ENCODE measurements around the gene EXOC3L4. TPM values are rescaled to one million over a fixed set of nuclear protein-coding genes. Genes with fewer than 3 reads are reported as not detected.

EXOC3L4 gene
- polyA plus RNA-seq, 1 donor from 2014 or later: not detected

GRCh38 chr14:103072595-103073366 lies 21.7 kb upstream of the EXOC3L4 start:
- H3K36me3 ChIP-seq (ENCODE audit: insufficient read depth, low read length): no peaks in the 10 kb centered on the region
- no peak overlapping the region for H2AFZ ChIP-seq (ENCODE audit: low read depth, low read length)
- no peak overlapping the region for H3K4me2 ChIP-seq (ENCODE audit: low read length)
- H3K27me3 ChIP-seq (ENCODE audit: insufficient read depth, low read depth, low read length): no peaks in the 10 kb centered on the region
- no peak overlapping the region for H3K27ac ChIP-seq (ENCODE audit: low read length)
- TF ChIP-seq MXI1 (conservative IDR thresholded peaks at IDR 0.05; ENCODE audit: poor library complexity, severe bottlenecking) (no peak), EZH2 (IDR thresholded peaks at IDR 0.05; ENCODE audit: borderline replicate concordance, insufficient read depth, low read length, poor library complexity, severe bottlenecking) (no peak), TAF1 (IDR thresholded peaks at IDR 0.05; ENCODE audit: low read depth) (no peak)
- no peaks in the 10 kb centered on the region for H3K79me2 ChIP-seq (replicated peaks; ENCODE audit: insufficient read depth, low read length)
- H3K4me3 ChIP-seq (ENCODE audit: low read length): no peak overlapping the region
- H3F3A ChIP-seq (ENCODE audit: insufficient read depth, low read length, poor library complexity, severe bottlenecking): no peaks in the 10 kb centered on the region
- H4K20me1 ChIP-seq (ENCODE audit: insufficient read depth): no peaks in the 10 kb centered on the region
- no peak overlapping the region for H3K9ac ChIP-seq (ENCODE audit: low read length)
- no peaks in the 10 kb centered on the region for H3K9me2 ChIP-seq (ENCODE audit: insufficient read depth, low read length)
- no peaks in the 10 kb centered on the region for H3K9me3 ChIP-seq (ENCODE audit: low read length)

- Histone ChIP-seq H3K79me2 (replicated peaks; ENCODE audit: insufficient read depth, low read length) (no peaks in the 10 kb centered on the region), H3F3A (ENCODE audit: insufficient read depth, low read length, poor library complexity, severe bottlenecking) (no peaks in the 10 kb centered on the region), H3K36me3 (ENCODE audit: insufficient read depth, low read length) (no peaks in the 10 kb centered on the region), H3K27ac (ENCODE audit: low read length) (no peak overlapping the region), H3K9me2 (ENCODE audit: insufficient read depth, low read length) (no peaks in the 10 kb centered on the region), H3K27me3 (ENCODE audit: insufficient read depth, low read depth, low read length) (no peaks in the 10 kb centered on the region), H3K4me3 (ENCODE audit: low read length) (no peak overlapping the region), H3K4me2 (ENCODE audit: low read length) (no peak overlapping the region), H4K20me1 (ENCODE audit: insufficient read depth) (no peaks in the 10 kb centered on the region), H3K9me3 (ENCODE audit: low read length) (no peaks in the 10 kb centered on the region), H2AFZ (ENCODE audit: low read depth, low read length) (no peak overlapping the region), H3K9ac (ENCODE audit: low read length) (no peak overlapping the region)
- TF ChIP-seq REST (IDR thresholded peaks at IDR 0.05; ENCODE audit: borderline replicate concordance) (no peak), POLR2AphosphoS5 (IDR thresholded peaks at IDR 0.05) (no peak), EZH2 (IDR thresholded peaks at IDR 0.05; ENCODE audit: borderline replicate concordance, insufficient read depth, low read length, poor library complexity, severe bottlenecking) (no peak), SMC3 (conservative IDR thresholded peaks at IDR 0.05; ENCODE audit: poor library complexity) (no peak), MXI1 (conservative IDR thresholded peaks at IDR 0.05; ENCODE audit: poor library complexity, severe bottlenecking) (no peak), EP300 (conservative IDR thresholded peaks at IDR 0.05; ENCODE audit: poor library complexity, severe bottlenecking) (no peak), CTCF (IDR thresholded peaks at IDR 0.05; ENCODE audit: poor library complexity, severe bottlenecking) (no peak), TAF1 (IDR thresholded peaks at IDR 0.05; ENCODE audit: low read depth) (no peak), RAD21 (conservative IDR thresholded peaks at IDR 0.05) (no peak)
Measured at GRCh38 chr14:103073367-103073875, 21.1 kb upstream of the EXOC3L4 start.

All from neural cell (in vitro differentiated cells).